Stomach (tissue), 4 donors: ENCODE data around the gene FLRT1.

ENCODE experiments used
- CTCF ChIP-seq, 7 experiments: fragments of 450-650 bp in 4 of 7; fragments of 200-600 bp in 3 of 7; sonication (generic) in 3 of 7; IDR thresholded peaks; one replicate each; pipeline ENCODE4 v1.5.1; 2016 to 2019; ENCODE audit warnings: antibody characterized with exemption in 7 of 7, control low read depth in 2 of 7, mild to moderate bottlenecking in 1 of 7
- POLR2A ChIP-seq, 4 donors: fragments of 450-650 bp; IDR thresholded peaks; one replicate each; pipeline ENCODE4 v1.6.1; 2016; ENCODE audit warnings: antibody characterized with exemption in 4 of 4, control low read depth in 2 of 4, mild to moderate bottlenecking in 1 of 4, moderate library complexity in 1 of 4
- POLR2AphosphoS5 ChIP-seq, 3 donors: sonication (generic); formaldehyde crosslinking; IDR thresholded peaks; one replicate each; pipeline ENCODE4 v1.6.1; 2016; ENCODE audit warnings: antibody characterized with exemption in 3 of 3

DNA sequence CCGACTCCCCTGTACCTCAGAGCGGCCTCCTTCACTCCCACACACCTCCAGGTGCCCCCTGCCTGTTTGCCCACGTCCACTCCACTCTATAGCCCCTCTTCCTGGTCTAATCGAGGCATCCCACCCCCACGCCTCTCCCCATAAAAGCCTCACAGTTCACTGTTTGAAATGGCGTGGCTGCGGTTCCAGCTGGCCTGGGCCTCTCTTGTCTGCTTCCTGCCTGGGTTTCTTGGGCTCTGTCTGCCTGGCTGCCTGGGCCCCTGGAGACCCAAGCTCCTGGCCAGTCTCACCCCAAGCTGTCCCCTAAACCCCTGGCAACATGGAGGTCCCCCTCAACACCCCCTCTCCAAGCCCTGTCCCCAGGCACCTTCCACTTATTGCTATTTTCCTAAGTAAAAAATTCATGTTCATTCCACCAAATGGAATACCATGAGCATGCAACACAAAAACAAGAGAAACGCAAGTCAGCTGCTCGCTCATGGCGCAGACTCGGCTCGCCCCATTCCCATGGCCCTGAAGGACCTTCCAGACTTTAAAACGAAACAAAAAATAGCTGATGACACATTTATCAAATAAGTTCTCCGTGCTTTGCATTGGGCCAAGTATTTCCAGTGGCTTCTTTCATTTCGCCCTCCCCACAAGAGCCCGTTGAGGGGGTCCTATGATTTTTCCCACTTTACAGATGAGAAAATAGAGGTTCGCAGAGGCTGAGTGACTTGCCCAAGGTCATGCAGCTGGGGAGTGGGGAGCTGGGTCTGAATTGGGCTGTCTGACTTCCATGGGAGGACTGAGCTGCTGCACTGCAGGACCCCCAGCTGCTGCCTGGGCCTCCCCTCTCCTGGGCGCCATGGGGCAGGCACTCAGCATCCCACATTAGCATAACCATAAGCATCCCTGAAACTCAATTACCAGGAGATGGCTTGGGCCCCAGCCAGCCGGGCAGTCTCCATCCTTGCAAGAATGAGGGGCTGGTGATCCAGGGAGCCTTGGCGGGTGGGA lies 11.7 kb upstream of the FLRT1 start:
- TF ChIP-seq POLR2A (IDR thresholded peaks at IDR 0.05) (no peak), CTCF (IDR thresholded peaks at IDR 0.05) (no peak), POLR2AphosphoS5 (IDR thresholded peaks at IDR 0.05) (no peak)
